Ecto neural progenitor cell (in vitro differentiated cells): ENCODE results near the gene CA12.

Source experiments
- DNase-seq: peaks from one replicate; pipeline ENCODE4 v3.0.0-alpha.2; 2018; ENCODE audit warnings: low spot score

The CA12 gene

GRCh38 chr15:63401714-63402497, 20.3 kb upstream of the CA12 start:
- DNase-seq, result no peak

DNA sequence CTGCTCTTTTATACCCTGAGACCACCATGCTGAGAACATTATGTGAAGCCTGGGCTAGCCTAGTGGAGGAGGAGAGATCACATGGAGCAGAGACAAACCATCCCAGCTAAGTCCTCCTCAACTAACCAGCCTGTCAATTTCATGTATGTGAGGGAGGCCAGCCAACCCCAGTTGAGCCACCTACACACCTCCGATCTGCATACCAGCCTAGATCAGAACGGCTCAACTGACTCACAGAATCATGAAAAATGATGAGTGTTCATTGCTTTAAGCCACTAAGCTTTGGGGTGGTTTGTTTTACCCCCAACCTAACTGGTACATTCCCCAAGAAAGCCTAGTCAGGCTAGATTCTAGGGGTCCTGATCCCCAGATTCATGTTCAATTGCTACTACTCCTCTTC, 19.4 kb upstream of the CA12 start:
- no peak for DNase-seq

DNA sequence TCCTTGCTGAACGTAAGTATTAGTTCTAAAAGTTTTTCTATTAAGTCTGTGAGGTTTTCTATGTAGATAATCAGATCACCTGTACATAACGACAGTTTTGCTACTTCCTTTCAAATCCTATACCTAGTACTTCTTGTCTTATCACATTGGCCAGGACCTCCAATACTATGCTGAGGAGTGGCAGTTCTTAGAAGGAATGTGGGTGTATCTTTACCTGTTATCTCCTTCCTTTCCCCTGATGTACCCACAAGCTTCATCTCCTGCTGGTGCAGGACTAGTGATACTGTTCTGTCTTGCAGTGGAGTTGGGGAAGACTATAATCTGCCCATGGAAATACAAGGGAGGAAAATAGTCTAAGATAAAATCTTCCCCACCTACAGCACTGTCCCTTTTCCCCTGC, 16.8 kb upstream of the CA12 start:
- no peak for DNase-seq

GRCh38 chr15:63396152-63396928, 14.7 kb upstream of the CA12 start:
- no peak for DNase-seq

GRCh38 chr15:63395730-63396151, 14.1 kb upstream of the CA12 start:
- DNase-seq, result no peak

DNA sequence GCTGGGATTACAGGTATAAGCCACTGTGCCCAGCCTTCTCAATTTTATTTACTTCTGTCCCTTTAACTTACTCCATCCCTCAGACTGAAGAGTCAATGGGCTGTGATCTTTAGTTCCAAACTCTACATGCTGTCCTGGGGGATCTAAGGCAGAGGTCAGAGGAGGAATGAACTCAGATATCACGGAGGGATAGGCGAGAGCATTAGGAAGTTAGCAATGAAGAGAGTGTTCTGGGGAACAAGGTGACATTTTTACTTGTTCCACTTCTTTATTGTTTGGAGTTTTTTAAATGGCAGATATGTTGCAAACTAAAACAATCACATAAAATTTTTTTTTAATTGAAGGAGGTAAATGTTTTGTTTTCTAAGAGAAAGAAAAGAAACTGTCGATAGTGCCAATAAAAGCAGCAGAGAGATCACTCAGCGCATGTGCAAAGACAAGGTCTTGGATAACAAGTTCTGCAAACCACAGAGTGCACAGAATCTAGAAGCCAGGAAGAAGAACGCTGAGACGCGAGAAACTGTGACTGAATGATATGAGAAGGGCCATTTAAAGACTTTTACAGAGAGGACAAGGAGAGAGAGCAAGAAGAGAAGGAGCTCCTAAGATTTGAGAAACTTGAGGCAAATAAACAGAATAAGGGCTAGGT, 10.8 kb upstream of the CA12 start:
- DNase-seq, result no peak

GRCh38 chr15:63391669-63392360, 10.2 kb upstream of the CA12 start:
- no peak for DNase-seq

GRCh38 chr15:63390689-63391088, 9.0 kb upstream of the CA12 start:
- no peak for DNase-seq

GRCh38 chr15:63389902-63390670, 8.4 kb upstream of the CA12 start:
- no peak for DNase-seq

- no peak for DNase-seq
These were observed 6.9 kb upstream of the CA12 start for GRCh38 chr15:63388511-63388910.

- no peak for DNase-seq
These were observed 6.3 kb upstream of the CA12 start for GRCh38 chr15:63387748-63388493.

GRCh38 chr15:63385911-63386531, 4.4 kb upstream of the CA12 start:
- DNase-seq, result no peak

DNA sequence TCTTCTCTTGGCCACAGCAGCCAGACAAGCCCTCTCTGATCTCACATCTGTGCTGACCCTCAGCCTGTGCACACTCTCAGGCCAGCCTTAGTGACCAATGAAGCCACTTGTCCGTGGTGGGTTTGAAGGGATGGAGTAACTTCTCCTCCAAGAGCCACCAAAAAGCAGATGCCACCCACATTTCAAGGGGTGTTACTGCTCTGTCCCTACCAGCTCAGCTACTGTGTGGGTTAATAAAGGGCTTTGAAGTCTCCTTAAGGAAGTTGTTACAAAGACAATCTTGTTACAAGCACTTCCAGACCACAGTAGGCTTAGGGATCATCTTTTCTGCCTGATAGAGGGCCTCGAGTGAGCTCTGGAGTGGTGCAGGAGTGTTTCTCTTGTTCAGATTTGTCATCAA, 3.3 kb upstream of the CA12 start:
- no peak for DNase-seq

DNA sequence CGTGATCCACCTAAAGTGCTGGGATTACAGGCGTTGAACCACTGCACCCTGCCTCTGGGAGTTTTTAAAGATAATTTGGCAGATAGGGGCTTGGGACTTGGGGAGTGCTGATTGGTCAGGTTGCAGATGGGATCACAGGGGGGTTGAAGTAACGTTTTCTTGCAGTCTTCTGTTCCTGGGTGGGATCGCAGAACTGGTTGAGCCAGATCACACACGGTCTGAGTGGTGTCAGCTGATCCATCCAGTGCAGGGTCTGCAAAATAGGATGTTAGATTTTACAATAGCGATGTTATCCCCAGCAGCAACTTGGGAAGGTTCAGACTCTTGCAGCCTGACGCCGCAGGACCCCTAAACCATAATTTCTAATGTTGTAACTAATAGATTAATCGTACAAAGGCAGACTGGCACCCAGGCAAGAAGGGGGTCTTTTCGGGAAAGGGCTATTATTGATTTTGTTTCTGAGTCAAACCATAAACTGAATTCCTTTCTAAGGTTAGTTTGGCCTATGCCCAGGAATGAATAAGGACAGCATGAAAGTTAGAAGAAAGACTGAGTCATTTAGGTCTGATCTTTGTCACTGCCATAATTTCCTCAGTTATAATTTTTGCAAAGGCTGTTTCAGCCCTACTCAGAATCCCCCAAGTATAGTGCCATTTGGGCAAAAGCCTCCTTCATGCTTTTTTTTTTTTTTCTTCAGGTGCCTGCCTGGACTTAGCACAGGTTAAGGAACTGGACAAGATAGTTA, 1.5 kb upstream of the CA12 start:
- DNase-seq, result no peak

DNA sequence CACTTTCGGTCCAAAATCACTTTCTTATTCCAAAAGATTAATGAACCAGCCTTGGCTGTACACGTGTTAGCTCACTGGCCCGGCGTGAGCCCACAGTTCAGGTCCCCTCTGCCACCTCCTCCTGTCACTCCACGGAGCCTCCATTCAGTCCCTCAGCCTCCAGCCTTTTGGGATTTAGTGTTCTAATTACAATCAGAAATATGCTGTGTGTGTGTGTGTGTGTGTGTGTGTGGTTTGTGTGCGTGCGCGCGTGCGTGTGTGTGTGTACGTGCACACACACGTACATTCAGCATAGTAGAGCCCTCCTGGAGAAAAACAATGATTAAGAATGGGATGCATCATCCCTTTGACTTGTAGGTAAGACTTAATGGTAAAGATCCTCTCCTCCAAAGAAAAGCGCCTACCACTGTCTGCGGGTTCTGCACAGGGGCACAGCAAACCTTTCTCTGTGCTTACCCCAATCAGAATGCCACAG, 801 bp downstream of the CA12 start:
- DNase-seq, result no peak

- no peak for DNase-seq
These were observed 1.4 kb downstream of the CA12 start for GRCh38 chr15:63380151-63380807.

- no peak for DNase-seq
These were observed 2.0 kb downstream of the CA12 start for GRCh38 chr15:63379492-63380150.

- DNase-seq, result no peak
These were observed 2.7 kb downstream of the CA12 start for GRCh38 chr15:63378946-63379345.
